Measurements from ENCODE around the gene ZBTB47. TPM values are rescaled to one million over a fixed set of nuclear protein-coding genes. Genes with fewer than 3 reads are reported as not detected.

The ZBTB47 gene
- total RNA-seq, 1 experiment from 2014 or later: 2.9 TPM

- in situ Hi-C loops (cut with HindIII; ENCODE audit: low pct_unique_long_range_greater_than_20kb, low sequenced_read_pairs): no loop called here
- no peak for DNase-seq (ENCODE audit: low read depth, low spot score)
Observed at GRCh38 chr3:42674146-42674545, 20.6 kb downstream of the ZBTB47 start.

- in situ Hi-C loops (cut with HindIII; ENCODE audit: low pct_unique_long_range_greater_than_20kb, low sequenced_read_pairs): no loop called here
- DNase-seq (ENCODE audit: low read depth, low spot score): no peak
Observed at GRCh38 chr3:42675909-42676308, 22.4 kb downstream of the ZBTB47 start.

GRCh38 chr3:42678447-42678846 is 24.9 kb downstream of the ZBTB47 start:
- in situ Hi-C loops (cut with HindIII; ENCODE audit: low pct_unique_long_range_greater_than_20kb, low sequenced_read_pairs): no loop called here
- DNase-seq (ENCODE audit: low read depth, low spot score): no peak

- in situ Hi-C loops (cut with HindIII; ENCODE audit: low pct_unique_long_range_greater_than_20kb, low sequenced_read_pairs): no loop called here
- DNase-seq (ENCODE audit: low read depth, low spot score): no peak
Observed at GRCh38 chr3:42680271-42680670, 26.8 kb downstream of the ZBTB47 start.

GRCh38 chr3:42680806-42681205 is 27.3 kb downstream of the ZBTB47 start:
- in situ Hi-C loops (cut with HindIII; ENCODE audit: low pct_unique_long_range_greater_than_20kb, low sequenced_read_pairs): no loop called here
- no peak for DNase-seq (ENCODE audit: low read depth, low spot score)

GRCh38 chr3:42681361-42682038 is 28.0 kb downstream of the ZBTB47 start:
- in situ Hi-C loops (cut with HindIII; ENCODE audit: low pct_unique_long_range_greater_than_20kb, low sequenced_read_pairs): no loop called here
- no peak for DNase-seq (ENCODE audit: low read depth, low spot score)

- DNase-seq (ENCODE audit: low read depth, low spot score): no peak
- in situ Hi-C loops (cut with HindIII; ENCODE audit: low pct_unique_long_range_greater_than_20kb, low sequenced_read_pairs): no loop called here
Observed at GRCh38 chr3:42682301-42683070, 29.0 kb downstream of the ZBTB47 start.

- peak; percentile 18 for DNase-seq (ENCODE audit: low read depth, low spot score)
- in situ Hi-C loops (cut with HindIII; ENCODE audit: low pct_unique_long_range_greater_than_20kb, low sequenced_read_pairs): no loop called here
Observed at GRCh38 chr3:42683875-42684598, 30.5 kb downstream of the ZBTB47 start.

GRCh38 chr3:42684632-42685362 is 31.3 kb downstream of the ZBTB47 start:
- in situ Hi-C loops (cut with HindIII; ENCODE audit: low pct_unique_long_range_greater_than_20kb, low sequenced_read_pairs): no loop called here

GRCh38 chr3:42685363-42685881 is 31.9 kb downstream of the ZBTB47 start, which contains the start of gene KLHL40:
KLHL40 (plus strand) TSS chr3:42685537; CDS start chr3:42685619, 82 bp downstream.
- in situ Hi-C loops (cut with HindIII; ENCODE audit: low pct_unique_long_range_greater_than_20kb, low sequenced_read_pairs): no loop called here
- DNase-seq (ENCODE audit: low read depth, low spot score): no peak

More at GRCh38 chr3:42684632-42685362, 31.3 kb downstream of the ZBTB47 start:
- no peak for DNase-seq (ENCODE audit: low read depth, low spot score)

GRCh38 chr3:42685891-42686820 is 32.7 kb downstream of the ZBTB47 start:
- in situ Hi-C loops (cut with HindIII; ENCODE audit: low pct_unique_long_range_greater_than_20kb, low sequenced_read_pairs): no loop called here
- DNase-seq (ENCODE audit: low read depth, low spot score): no peak

- no peak for DNase-seq (ENCODE audit: low read depth, low spot score)
- in situ Hi-C loops (cut with HindIII; ENCODE audit: low pct_unique_long_range_greater_than_20kb, low sequenced_read_pairs): no loop called here
Observed at GRCh38 chr3:42686832-42687650, 33.5 kb downstream of the ZBTB47 start.

- DNase-seq (ENCODE audit: low read depth, low spot score): no peak
- in situ Hi-C loops (cut with HindIII; ENCODE audit: low pct_unique_long_range_greater_than_20kb, low sequenced_read_pairs): no loop called here
Observed at GRCh38 chr3:42688016-42688415, 34.5 kb downstream of the ZBTB47 start.

- in situ Hi-C loops (cut with HindIII; ENCODE audit: low pct_unique_long_range_greater_than_20kb, low sequenced_read_pairs): no loop called here
- no peak for DNase-seq (ENCODE audit: low read depth, low spot score)
Observed at GRCh38 chr3:42688487-42689420, 35.3 kb downstream of the ZBTB47 start.

All from SK-MEL-5 (cell line).